GM06990 (cell line): Measurements from ENCODE around the gene TRMT2A.
"Not testable (repeated sequence)": the region's sequence is repeated elsewhere in the genome, so short reads cannot be mapped to it uniquely, and the experiment has no call there.

ENCODE experiments used
- DNase-seq: peaks from one replicate; pipeline ENCODE4 v3.0.0-alpha.2; 2011; ENCODE audit not compliant: insufficient read length; ENCODE audit errors: extremely low read depth
- H3K27me3 ChIP-seq: replicated peaks from 2 replicates; pipeline ENCODE4 v1.6.0; 2011; ENCODE audit warnings: low read length; ENCODE audit not compliant: control insufficient read depth, insufficient read depth
- H3K36me3 ChIP-seq: 2 replicates; pipeline ENCODE4 v1.5.1; 2011; ENCODE audit warnings: low read length; ENCODE audit not compliant: control insufficient read depth, insufficient read depth
- H3K4me3 ChIP-seq: replicated peaks from 2 replicates; pipeline ENCODE4 v1.5.1; 2011; ENCODE audit warnings: low read depth, mild to moderate bottlenecking, control low read depth, low read length
- TF ChIP-seq, protein P1 (sequence below): IDR thresholded peaks from 2 replicates; pipeline ENCODE4 v1.5.1; 2011; ENCODE audit warnings: low read length, control low read depth, mild to moderate bottlenecking, inconsistent platforms; ENCODE audit not compliant: insufficient read depth, poor library complexity, severe bottlenecking

TRMT2A gene

GRCh38 chr22:20068640-20069039 is 48.4 kb downstream of the TRMT2A start:
- H3K27me3 ChIP-seq: no peaks in the 10 kb centered on the region
- TF ChIP-seq, protein P1, sequence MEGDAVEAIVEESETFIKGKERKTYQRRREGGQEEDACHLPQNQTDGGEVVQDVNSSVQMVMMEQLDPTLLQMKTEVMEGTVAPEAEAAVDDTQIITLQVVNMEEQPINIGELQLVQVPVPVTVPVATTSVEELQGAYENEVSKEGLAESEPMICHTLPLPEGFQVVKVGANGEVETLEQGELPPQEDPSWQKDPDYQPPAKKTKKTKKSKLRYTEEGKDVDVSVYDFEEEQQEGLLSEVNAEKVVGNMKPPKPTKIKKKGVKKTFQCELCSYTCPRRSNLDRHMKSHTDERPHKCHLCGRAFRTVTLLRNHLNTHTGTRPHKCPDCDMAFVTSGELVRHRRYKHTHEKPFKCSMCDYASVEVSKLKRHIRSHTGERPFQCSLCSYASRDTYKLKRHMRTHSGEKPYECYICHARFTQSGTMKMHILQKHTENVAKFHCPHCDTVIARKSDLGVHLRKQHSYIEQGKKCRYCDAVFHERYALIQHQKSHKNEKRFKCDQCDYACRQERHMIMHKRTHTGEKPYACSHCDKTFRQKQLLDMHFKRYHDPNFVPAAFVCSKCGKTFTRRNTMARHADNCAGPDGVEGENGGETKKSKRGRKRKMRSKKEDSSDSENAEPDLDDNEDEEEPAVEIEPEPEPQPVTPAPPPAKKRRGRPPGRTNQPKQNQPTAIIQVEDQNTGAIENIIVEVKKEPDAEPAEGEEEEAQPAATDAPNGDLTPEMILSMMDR: no peak
- DNase-seq: no peak

GRCh38 chr22:20067384-20067682 is 49.7 kb downstream of the TRMT2A start:
- H3K4me3 ChIP-seq, DNase-seq, H3K27me3 ChIP-seq, H3K36me3 ChIP-seq: not testable (repeated sequence)

More at GRCh38 chr22:20068640-20069039, 48.4 kb downstream of the TRMT2A start:
- Histone ChIP-seq H3K36me3 (no peaks in the 10 kb centered on the region; the same call in 1 of the 2 replicates), H3K4me3 (no peak overlapping the region)

- H3K27me3 ChIP-seq: no peaks in the 10 kb centered on the region
- no peak overlapping the region for H3K4me3 ChIP-seq
- TF ChIP-seq, protein P1: no peak
- DNase-seq: no peak
- H3K36me3 ChIP-seq: peaks cover 2% of the 10 kb centered on the region
These were observed 50.2 kb downstream of the TRMT2A start for GRCh38 chr22:20066617-20067383.

- DNase-seq: no peak
- no peak overlapping the region for H3K4me3 ChIP-seq
- TF ChIP-seq, protein P1: no peak
- H3K27me3 ChIP-seq: no peaks in the 10 kb centered on the region
- H3K36me3 ChIP-seq: peaks cover 5% of the 10 kb centered on the region
These were observed 51.0 kb downstream of the TRMT2A start for GRCh38 chr22:20065896-20066616.

GRCh38 chr22:20064545-20065262 is 52.3 kb downstream of the TRMT2A start:
- Histone ChIP-seq H3K4me3 (no peak overlapping the region), H3K27me3 (no peaks in the 10 kb centered on the region), H3K36me3 (peaks cover 7% of the 10 kb centered on the region)
- TF ChIP-seq, protein P1: no peak
- DNase-seq: no peak

DNA sequence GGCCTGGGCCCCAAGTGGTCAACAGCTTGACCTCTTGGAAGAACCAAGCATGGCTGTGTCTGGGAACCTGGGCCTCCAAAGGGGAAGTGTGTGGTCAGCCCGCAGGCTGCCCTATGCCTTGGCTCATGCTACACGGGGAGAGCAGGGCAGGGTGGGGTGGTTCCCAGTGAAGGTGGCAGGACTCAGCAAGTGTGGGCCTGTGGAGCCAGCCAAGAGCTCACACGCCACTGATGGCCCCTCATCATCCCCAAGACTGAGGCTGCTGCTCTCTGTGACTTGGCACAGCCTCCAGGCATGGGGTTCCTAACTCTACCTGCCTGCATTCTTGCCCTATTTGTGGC is 52.9 kb downstream of the TRMT2A start:
- TF ChIP-seq, protein P1: no peak
- no peak for DNase-seq
- Histone ChIP-seq H3K36me3 (peaks cover 7% of the 10 kb centered on the region), H3K27me3 (no peaks in the 10 kb centered on the region), H3K4me3 (no peak overlapping the region)
